ENCODE data around the gene ANKRD31.

The ANKRD31 gene

GRCh38 chr5:75059912-75060545 lies 176.6 kb downstream of the ANKRD31 start:
- peak; percentile 77 for DNase-seq (ENCODE audit: low spot score)

GRCh38 chr5:75058986-75059535 lies 177.6 kb downstream of the ANKRD31 start:
- DNase-seq (ENCODE audit: low spot score), result no peak

- peak; percentile 51 for DNase-seq (ENCODE audit: low spot score)
These were observed 179.1 kb downstream of the ANKRD31 start for GRCh38 chr5:75057561-75057960.

- DNase-seq (ENCODE audit: low spot score), result no peak
These were observed 180.9 kb downstream of the ANKRD31 start for GRCh38 chr5:75055727-75056144.

GRCh38 chr5:75054134-75054930 lies 182.3 kb downstream of the ANKRD31 start:
- DNase-seq (ENCODE audit: low spot score), result no peak

- DNase-seq (ENCODE audit: low spot score), result peak; percentile 57
These were observed 183.2 kb downstream of the ANKRD31 start for GRCh38 chr5:75053304-75054133.

- no peak for DNase-seq (ENCODE audit: low spot score)
These were observed 183.7 kb downstream of the ANKRD31 start for GRCh38 chr5:75053054-75053303.

- DNase-seq (ENCODE audit: low spot score), result peak; percentile 42
These were observed 184.3 kb downstream of the ANKRD31 start, which contains the start of gene GCNT4 for GRCh38 chr5:75052192-75053053. GCNT4 (minus strand) TSS chr5:75052558; CDS start chr5:75030037, 22,521 bp downstream.

GRCh38 chr5:75051217-75051751 lies 185.4 kb downstream of the ANKRD31 start:
- peak; percentile 33 for DNase-seq (ENCODE audit: low spot score)

GRCh38 chr5:75050415-75050814 lies 186.3 kb downstream of the ANKRD31 start:
- no peak for DNase-seq (ENCODE audit: low spot score)

- DNase-seq (ENCODE audit: low spot score), result peak; percentile 66
These were observed 187.0 kb downstream of the ANKRD31 start for GRCh38 chr5:75049456-75050351.

- DNase-seq (ENCODE audit: low spot score), result no peak
These were observed 188.2 kb downstream of the ANKRD31 start for GRCh38 chr5:75048457-75048953.

GRCh38 chr5:75047356-75047755 lies 189.3 kb downstream of the ANKRD31 start:
- no peak for DNase-seq (ENCODE audit: low spot score)

GRCh38 chr5:75046366-75047142 lies 190.1 kb downstream of the ANKRD31 start:
- no peak for DNase-seq (ENCODE audit: low spot score)

- no peak for DNase-seq (ENCODE audit: low spot score)
These were observed 191.6 kb downstream of the ANKRD31 start for GRCh38 chr5:75045071-75045470.

- DNase-seq (ENCODE audit: low spot score), result no peak
These were observed 192.3 kb downstream of the ANKRD31 start for GRCh38 chr5:75044406-75044805.

- DNase-seq (ENCODE audit: low spot score), result no peak
These were observed 192.9 kb downstream of the ANKRD31 start for GRCh38 chr5:75043633-75044264.

- no peak for DNase-seq (ENCODE audit: low spot score)
These were observed 194.2 kb downstream of the ANKRD31 start for GRCh38 chr5:75042522-75042921.

GRCh38 chr5:75040973-75041372 lies 195.7 kb downstream of the ANKRD31 start:
- DNase-seq (ENCODE audit: low spot score), result no peak
